Fibroblast of lung (primary cell): ENCODE results near the gene ETS1. TPM values are rescaled to one million over a fixed set of nuclear protein-coding genes. Genes with fewer than 3 reads are reported as not detected.

Experiments
- DNase-seq, 2 donors: peaks; one replicate each; pipeline versions ENCODE4 v3.0.0 to v3.0.0-alpha.2; 2010; ENCODE audit warnings: low read depth in 2 of 2
- H2AFZ ChIP-seq: 2 replicates; pipeline ENCODE4 v1.5.1; 2012; ENCODE audit warnings: low read length, control low read depth, inconsistent platforms
- H3K27ac ChIP-seq: 2 replicates; pipeline ENCODE4 v1.5.1; 2011; ENCODE audit warnings: low read length, control low read depth; ENCODE audit not compliant: insufficient read depth
- H3K27me3 ChIP-seq: 2 replicates; pipeline ENCODE4 v1.5.1; 2011; ENCODE audit warnings: mild to moderate bottlenecking, low read length; ENCODE audit not compliant: control insufficient read depth, insufficient read depth
- H3K36me3 ChIP-seq: 2 replicates; pipeline ENCODE4 v1.5.1; 2011; ENCODE audit warnings: low read length; ENCODE audit not compliant: control insufficient read depth, insufficient read depth
- H3K4me1 ChIP-seq: 2 replicates; pipeline ENCODE4 v1.5.1; 2011; ENCODE audit warnings: low read length; ENCODE audit not compliant: control insufficient read depth, insufficient read depth; ENCODE audit errors: extremely low read depth
- H3K4me2 ChIP-seq: 2 replicates; pipeline ENCODE4 v1.5.1; 2011; ENCODE audit warnings: low read length, control low read depth; ENCODE audit not compliant: insufficient read depth; ENCODE audit errors: extremely low read depth
- H3K4me3 ChIP-seq, 4 experiments: fragments of 200-600 bp in 1 of 4; sonication (generic) in 1 of 4; replicated peaks in 1 of 4; 2 replicates each; pipeline ENCODE4 v1.5.1; 2011 to 2016; ENCODE audit warnings: low read length in 4 of 4, low read depth in 3 of 4, mild to moderate bottlenecking in 3 of 4, control low read depth in 2 of 4, inconsistent platforms in 1 of 4, mixed read lengths in 1 of 4; ENCODE audit not compliant: insufficient read depth in 1 of 4; ENCODE audit errors: control extremely low read depth in 1 of 4
- H3K79me2 ChIP-seq: 2 replicates; pipeline ENCODE4 v1.5.1; 2012; ENCODE audit warnings: mild to moderate bottlenecking, low read length, inconsistent platforms; ENCODE audit not compliant: control insufficient read depth, insufficient read depth
- H3K9ac ChIP-seq: 2 replicates; pipeline ENCODE4 v1.5.1; 2011; ENCODE audit warnings: mild to moderate bottlenecking, low read length, control low read depth; ENCODE audit not compliant: insufficient read depth
- H3K9me3 ChIP-seq: 2 replicates; pipeline ENCODE4 v1.5.1; 2012; ENCODE audit warnings: low read depth, low read length; ENCODE audit not compliant: control insufficient read depth, insufficient read depth
- H4K20me1 ChIP-seq: 2 replicates; pipeline ENCODE4 v1.5.1; 2011; ENCODE audit warnings: low read length; ENCODE audit not compliant: control insufficient read depth, insufficient read depth; ENCODE audit errors: extremely low read depth
- CTCF ChIP-seq, 2 donors: IDR thresholded peaks in 1 of 2; conservative IDR thresholded peaks in 1 of 2; 1 replicate in 1 of 2; 2 replicates in 1 of 2; pipeline ENCODE4 v1.5.1; 2011 to 2012; ENCODE audit warnings: low read length in 2 of 2, control low read depth in 1 of 2, inconsistent platforms in 1 of 2, low read depth in 1 of 2, mild to moderate bottlenecking in 1 of 2
- EZH2 ChIP-seq: IDR thresholded peaks from 2 replicates; pipeline ENCODE4 v1.5.1; 2012; ENCODE audit warnings: low read length, control low read depth, mild to moderate bottlenecking; ENCODE audit errors: missing control alignments
- polyA plus RNA-seq, 2 donors: library from polyadenylated mRNA; depleted of rRNA in 1 of 2; stranded (reverse) in 1 of 2; unstranded in 1 of 2; fragments of >200 nt; gene quantifications; 2 replicates each; pipeline ENCODE4 v1.2.1, GENCODE V29; 2011 to 2012; ENCODE audit warnings: missing spikeins in 1 of 2
- total RNA-seq: library from RNA; depleted of rRNA; stranded (reverse); fragments of >200 nt; gene quantifications from 2 replicates; pipeline ENCODE4 v1.2.1, GENCODE V29; 2014

The ETS1 gene
- total and polyA plus RNA-seq, 2 donors (not counting 1 experiment from before 2014, with no cell fraction given): 51.5 to 51.7 TPM

GRCh38 chr11:128563942-128564641, 23.3 kb downstream of the ETS1 start:
- TF ChIP-seq EZH2 (no peak), CTCF (conservative IDR thresholded peaks at IDR 0.05 in 1 of 2, IDR thresholded peaks at IDR 0.05 in 1 of 2; ENCODE audit: low read depth in 1 of 2, low read length in 2 of 2) (no peak)
- Histone ChIP-seq H3K4me3 (no peak overlapping the region), H3K27ac (no peak overlapping the region), H3K9me3 (no peaks in the 10 kb centered on the region), H3K4me1 (no peaks in the 10 kb centered on the region), H4K20me1 (no peaks in the 10 kb centered on the region), H2AFZ (no peak overlapping the region), H3K27me3 (no peaks in the 10 kb centered on the region), H3K79me2 (no peaks in the 10 kb centered on the region), H3K9ac (no peak overlapping the region), H3K36me3 (no peaks in the 10 kb centered on the region), H3K4me2 (no peak overlapping the region)
- DNase-seq: no peak

GRCh38 chr11:128563308-128563707, 24.1 kb downstream of the ETS1 start:
- Histone ChIP-seq H3K4me2 (no peak overlapping the region), H2AFZ (no peak overlapping the region), H3K9ac (no peak overlapping the region), H3K27ac (no peak overlapping the region), H3K36me3 (no peaks in the 10 kb centered on the region), H4K20me1 (no peaks in the 10 kb centered on the region), H3K27me3 (no peaks in the 10 kb centered on the region), H3K4me3 (no peak overlapping the region), H3K79me2 (no peaks in the 10 kb centered on the region), H3K9me3 (no peaks in the 10 kb centered on the region), H3K4me1 (no peaks in the 10 kb centered on the region)
- TF ChIP-seq EZH2: no peak
- no peak for TF ChIP-seq CTCF (conservative IDR thresholded peaks at IDR 0.05 in 1 of 2, IDR thresholded peaks at IDR 0.05 in 1 of 2; ENCODE audit: low read depth in 1 of 2, low read length in 2 of 2)
- DNase-seq: no peak

DNA sequence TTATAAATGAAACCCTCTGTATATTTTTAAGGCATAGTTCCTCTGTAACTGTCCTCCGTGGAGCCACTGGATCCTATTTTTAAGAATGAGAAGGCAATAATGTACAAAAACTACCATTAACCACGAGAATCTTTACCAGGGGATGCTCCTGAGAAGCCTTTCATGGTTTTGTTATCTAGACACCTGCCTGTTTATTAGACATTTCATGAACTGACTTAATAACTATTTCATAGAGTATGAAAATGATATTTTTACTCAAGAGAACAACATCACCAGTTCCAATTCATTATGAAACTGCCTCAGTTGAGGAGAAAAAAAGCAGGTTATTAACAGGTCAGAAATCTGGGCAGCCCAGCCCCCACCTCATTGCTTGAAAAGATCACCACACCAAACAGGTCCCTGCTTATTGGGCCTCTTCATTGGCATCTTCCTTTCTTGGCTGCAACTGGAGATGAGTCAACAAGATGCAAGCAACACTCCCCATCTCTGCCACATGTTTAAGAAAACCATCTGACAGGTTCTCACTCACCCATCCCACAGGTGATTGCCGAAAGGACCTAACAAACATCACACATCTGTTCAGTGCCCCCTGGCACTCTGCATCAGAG, 27.8 kb downstream of the ETS1 start:
- no peaks in the 10 kb centered on the region for H3K36me3 ChIP-seq
- no peak overlapping the region for H3K4me3 ChIP-seq
- no peak overlapping the region for H3K27ac ChIP-seq
- no peaks in the 10 kb centered on the region for H3K27me3 ChIP-seq
- no peak overlapping the region for H2AFZ ChIP-seq
- TF ChIP-seq EZH2 (no peak), CTCF (conservative IDR thresholded peaks at IDR 0.05 in 1 of 2, IDR thresholded peaks at IDR 0.05 in 1 of 2; ENCODE audit: low read depth in 1 of 2, low read length in 2 of 2) (no peak)
- H3K9ac ChIP-seq: no peak overlapping the region
- no peaks in the 10 kb centered on the region for H3K79me2 ChIP-seq
- no peak for DNase-seq
- no peak overlapping the region for H3K4me2 ChIP-seq
- H3K9me3 ChIP-seq: no peaks in the 10 kb centered on the region
- no peaks in the 10 kb centered on the region for H3K4me1 ChIP-seq
- no peaks in the 10 kb centered on the region for H4K20me1 ChIP-seq
